GM18907 (cell line): ENCODE results near the gene HYDIN.
A peak's percentile ranks its signal among the peaks of the same experiment; 100 is the strongest.

Experiments used
- ATAC-seq: cut with Tn5 transposase; IDR thresholded peaks from one replicate; pipeline ENCODE4 v1.9.1; 2021; ENCODE audit warnings: mild to moderate bottlenecking, moderate library complexity; ENCODE audit not compliant: unreplicated experiment

The HYDIN gene

GRCh38 chr16:70793851-70794502 lies 436.5 kb downstream of the HYDIN start:
- peak; percentile 50 for ATAC-seq

- ATAC-seq, result no peak
These were observed 439.7 kb downstream of the HYDIN start for GRCh38 chr16:70790815-70791214.

GRCh38 chr16:70789595-70790447 lies 440.7 kb downstream of the HYDIN start:
- no peak for ATAC-seq

DNA sequence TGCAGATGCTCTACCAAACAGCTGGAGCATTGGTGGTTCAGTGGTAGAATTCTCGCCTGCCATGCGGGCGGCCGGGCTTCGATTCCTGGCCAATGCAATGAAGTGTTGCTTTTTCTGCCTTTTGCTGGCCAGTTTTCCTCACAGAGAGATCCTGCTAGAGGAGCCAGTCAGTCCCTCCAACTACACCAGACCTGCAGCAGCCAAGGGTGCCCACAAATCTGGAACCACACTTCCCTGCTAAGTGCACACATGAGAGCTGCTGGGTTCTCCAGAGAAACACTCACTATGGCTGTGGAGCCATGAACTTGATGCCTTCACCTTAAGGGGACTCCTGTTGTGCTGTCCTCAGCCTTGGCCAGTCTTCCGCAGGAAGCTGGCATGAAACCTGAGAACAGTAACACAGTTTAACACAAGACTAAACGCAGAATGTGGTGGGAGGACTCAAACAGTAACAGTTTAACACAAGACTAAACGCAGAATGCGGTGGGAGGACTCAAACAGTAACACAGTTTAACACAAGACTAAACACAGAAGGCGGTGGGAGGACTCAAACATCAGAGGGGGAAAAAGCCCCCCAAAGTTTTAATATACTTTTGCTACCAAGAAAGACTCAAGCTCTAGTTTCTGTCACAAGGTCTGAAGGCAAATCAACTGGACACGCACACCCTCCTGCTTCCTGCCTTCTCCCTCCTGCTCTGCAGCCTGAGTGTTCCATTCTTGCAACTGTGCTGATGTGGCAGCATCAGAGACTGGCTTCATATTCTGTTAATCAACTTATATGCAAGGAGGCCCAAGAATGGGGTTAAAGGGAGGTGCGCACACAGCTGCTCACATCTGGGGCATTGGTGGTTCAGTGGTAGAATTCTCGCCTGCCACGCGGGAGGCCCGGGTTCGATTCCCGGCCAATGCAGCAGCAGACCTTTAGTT lies 441.6 kb downstream of the HYDIN start:
- no peak for ATAC-seq

DNA sequence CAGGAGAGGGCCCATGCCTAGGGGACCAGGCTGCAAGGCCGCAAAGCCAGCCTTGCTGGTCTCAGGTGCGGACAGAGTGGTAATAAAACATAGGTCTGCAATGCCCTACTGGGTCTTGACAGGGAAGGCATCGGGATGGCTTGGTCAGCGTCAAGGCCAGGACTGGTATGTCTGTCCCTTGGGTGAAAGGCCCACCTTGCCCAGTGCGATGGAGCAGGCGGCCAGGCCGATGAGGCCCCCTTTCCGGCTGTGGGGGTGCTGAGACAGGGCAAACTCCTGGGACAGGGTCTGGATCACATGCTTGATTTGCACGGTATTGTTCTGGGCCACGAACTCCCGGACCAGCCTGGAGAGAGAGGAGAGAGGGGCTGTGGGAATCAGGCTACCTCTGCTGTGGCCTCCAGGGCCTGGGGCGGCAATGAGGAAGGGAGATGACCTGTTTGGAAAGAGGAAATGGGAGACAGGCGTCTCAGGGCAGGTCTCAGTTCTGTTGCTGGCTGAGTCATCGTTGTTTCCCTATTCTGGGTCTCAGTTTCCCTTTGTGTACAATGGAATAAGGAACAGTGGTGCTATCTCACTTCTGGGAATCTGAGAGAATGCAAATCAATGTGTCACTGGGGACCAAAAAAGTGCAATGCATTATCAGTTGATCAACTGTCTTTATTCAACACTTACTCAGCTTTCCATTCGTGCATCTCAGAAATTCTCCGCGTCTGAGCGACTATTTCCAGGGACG lies 444.3 kb downstream of the HYDIN start:
- no peak for ATAC-seq

- no peak for ATAC-seq
These were observed 445.6 kb downstream of the HYDIN start for GRCh38 chr16:70784692-70785555.

DNA sequence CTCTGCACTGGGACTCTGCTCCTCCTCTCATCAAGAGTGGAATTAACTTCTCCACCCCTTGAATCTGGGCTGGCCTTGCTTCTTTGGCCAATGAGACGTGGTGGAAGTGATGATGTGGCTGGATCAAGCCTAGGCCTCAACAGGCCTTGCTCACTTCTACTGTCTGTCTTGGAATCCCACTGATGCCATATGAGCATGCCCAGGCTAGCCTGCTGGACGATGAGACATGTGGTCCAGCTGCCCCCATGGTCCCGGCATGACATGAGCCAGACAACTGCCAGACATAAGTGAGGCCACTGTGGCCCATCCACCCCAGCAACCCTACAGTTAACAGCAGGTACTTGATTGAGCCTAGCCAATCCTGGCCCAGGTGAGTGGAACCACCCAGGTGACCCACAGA lies 448.3 kb downstream of the HYDIN start:
- no peak for ATAC-seq

DNA sequence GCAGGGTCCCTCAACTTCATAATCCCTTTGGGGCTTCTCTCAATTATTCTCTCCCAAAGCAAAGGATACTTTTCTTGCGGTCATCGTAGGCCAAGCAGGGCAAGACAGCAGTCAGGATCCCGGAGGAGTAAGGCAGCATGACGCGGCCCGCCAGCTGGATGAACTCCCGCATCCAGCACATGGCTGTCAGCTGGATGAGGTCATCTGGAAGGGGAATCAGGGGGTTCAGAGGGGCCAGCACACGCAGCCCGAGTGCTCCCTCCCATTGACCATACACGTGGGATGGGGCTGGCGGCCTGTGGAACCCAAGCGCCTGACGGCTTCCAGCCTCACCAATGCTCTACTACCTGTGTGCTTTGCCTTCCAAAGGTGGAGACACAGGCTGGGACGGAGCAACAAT lies 448.7 kb downstream of the HYDIN start:
- ATAC-seq, result no peak

DNA sequence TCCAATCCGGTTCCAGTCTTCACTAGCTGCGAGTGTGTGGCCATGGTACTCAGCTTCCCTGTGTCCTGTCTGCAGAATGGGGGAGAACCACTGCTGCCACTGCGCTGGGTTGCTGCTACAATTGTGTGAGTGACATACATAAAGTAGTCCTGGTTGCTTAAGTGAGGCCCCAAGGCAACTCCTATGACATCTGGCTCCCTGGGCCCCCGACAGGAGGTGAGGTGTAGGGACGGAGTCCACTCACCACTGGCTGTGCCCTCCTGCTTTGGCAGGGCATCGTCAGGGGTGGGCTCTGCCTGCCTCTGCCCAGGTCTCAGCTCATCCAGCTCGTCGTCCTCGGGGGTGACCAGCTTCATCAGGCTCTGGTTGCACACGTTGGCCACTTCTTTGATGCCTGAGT lies 450.0 kb downstream of the HYDIN start:
- no peak for ATAC-seq

- no peak for ATAC-seq
These were observed 451.2 kb downstream of the HYDIN start for GRCh38 chr16:70779361-70779760.

GRCh38 chr16:70778901-70779309 lies 451.6 kb downstream of the HYDIN start:
- ATAC-seq, result no peak

GRCh38 chr16:70777973-70778406 lies 452.5 kb downstream of the HYDIN start:
- ATAC-seq, result no peak

GRCh38 chr16:70777496-70777895 lies 453.0 kb downstream of the HYDIN start:
- no peak for ATAC-seq

GRCh38 chr16:70775399-70775798 lies 455.1 kb downstream of the HYDIN start:
- no peak for ATAC-seq

DNA sequence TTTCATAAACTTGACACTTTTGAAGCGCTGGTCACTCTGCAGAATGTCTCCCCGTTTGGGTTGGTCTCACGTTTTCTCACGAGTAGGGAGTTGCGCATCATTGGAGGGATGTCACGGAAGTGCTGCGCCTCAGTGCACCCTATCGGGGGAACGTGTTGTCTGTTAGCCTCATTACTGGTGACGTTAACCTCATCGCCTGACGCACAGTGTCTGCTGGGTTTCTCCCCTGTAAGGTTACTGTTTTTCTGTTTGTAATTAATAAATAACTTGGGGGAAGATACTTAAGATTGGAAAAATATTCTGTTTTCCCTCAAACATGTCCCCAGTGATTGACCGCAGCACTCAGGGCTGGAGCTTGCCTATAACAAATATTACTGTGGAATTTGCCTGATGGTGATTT lies 456.3 kb downstream of the HYDIN start:
- no peak for ATAC-seq

DNA sequence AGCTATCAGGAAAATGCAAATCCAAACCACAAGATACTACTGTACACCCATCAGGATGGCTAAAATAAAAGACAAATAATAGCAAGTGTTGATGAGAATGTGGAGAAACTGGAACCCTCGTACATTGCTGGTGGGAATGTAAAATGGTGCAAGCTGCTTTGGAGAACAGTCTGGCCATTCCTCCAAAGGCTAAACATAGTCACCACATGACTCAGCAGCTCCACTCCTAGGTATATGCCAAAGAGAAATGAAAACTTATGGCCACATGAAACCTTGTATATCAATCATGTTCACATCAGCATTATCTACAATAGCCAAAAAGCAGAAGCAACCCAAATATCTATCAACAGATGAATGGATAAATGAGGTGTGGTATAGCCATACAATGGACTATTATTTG lies 458.0 kb downstream of the HYDIN start:
- ATAC-seq, result no peak

DNA sequence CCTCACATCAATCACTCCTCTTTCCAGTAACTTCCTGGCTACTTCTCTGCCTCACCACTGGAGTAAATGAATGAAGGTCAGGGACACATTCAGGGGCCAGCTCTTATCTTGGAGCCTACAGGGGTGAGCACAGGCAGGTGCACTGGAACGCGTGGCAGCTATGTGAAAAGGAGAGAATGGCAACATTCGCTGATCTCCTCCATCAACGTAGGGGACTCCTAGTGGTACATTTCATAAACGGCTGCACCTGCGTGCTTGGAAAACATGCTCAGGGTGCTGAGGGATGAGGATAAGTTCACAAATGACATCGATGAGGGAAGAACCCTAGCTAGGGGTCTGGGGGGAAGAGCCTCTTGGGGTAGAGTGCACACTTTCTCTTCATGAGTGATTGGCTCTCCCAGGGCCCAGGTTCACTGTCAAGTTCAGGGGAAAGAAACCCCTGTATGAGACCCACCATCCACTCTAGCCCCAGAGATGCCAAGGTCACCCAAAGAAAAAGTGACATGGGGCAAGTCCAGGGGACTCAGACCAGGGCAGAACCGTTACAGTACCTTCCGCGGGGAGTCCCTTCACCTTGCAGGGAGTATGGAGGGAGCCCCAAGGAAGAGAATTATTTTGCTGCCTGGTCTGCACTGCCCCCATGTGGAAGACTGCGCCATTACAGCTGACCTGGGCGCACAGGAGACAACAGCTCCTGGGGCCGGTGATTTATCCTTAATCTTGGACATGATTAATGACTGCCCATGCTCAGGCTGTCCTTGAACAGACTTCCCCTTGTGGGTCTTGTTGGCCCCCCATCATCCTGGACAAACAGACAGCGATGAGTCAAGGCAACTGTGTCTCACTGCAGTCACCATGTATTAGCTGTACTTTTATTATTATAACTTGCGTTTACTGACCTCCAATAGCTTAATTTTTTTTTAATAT lies 459.6 kb downstream of the HYDIN start:
- peak; percentile 74 for ATAC-seq

DNA sequence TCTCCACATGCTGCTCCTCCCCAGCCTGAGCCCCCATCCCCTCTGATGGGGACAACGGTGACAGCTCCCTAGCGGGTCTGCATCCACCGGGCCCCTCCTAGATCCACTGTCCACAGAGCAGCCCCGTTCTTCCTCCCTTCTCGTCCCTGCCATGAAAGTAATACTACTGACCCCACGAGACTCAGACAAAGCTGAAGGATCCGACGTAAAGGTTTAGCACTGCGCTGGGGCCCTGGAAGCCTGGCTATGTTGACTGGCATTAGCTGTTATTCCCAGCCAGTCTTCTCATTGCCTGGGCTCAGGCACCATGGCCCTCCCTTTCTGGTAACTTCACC lies 460.3 kb downstream of the HYDIN start:
- no peak for ATAC-seq

DNA sequence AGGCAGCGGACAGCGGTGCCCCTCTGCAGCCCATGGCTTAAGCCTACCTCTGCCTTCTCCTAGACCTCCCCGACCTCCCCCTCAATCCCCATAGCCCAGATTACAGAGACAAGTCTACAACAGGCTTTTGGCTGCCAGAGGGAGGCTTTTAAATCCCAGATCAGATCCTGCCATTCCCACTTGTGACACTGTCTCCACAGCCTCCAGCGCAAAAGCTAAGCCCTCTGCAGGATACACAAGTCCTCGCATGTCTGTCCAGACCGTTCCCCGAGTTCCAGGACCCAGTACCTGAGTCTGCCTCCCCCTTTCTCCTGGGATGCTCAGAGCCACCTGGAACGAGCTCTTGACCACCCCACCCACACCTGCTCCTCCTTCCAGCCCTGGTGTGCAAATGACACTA lies 460.8 kb downstream of the HYDIN start:
- no peak for ATAC-seq
